GM10847 (cell line): ENCODE data around the gene SMOC1.

ENCODE experiments used
- POLR2A ChIP-seq: IDR thresholded peaks from 2 replicates; pipeline ENCODE4 v1.6.1; 2011; ENCODE audit not compliant: insufficient read length; ENCODE audit errors: extremely low read depth

Gene SMOC1

GRCh38 chr14:69910871-69911270 is 31.7 kb downstream of the SMOC1 start:
- no peak for TF ChIP-seq POLR2A

DNA sequence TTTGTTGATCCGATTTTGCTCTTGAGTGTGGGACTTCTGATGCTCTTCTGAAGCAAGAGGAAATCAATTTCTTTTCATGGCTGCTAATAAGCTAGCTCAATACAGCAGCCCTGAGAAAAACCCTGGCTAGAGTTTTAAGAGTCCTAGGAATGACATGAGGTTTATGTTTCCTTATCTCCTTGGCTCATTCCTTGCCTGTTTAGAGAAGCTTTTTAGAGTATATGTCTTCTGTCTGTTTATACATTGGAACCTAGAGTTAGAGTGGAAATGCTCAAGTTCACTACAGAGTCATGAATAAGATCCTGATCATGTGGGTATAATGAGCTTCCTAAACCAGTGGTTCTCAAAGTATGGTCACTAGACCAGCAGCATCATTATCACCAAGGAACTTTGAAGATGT is 34.5 kb downstream of the SMOC1 start:
- TF ChIP-seq POLR2A, result no peak

DNA sequence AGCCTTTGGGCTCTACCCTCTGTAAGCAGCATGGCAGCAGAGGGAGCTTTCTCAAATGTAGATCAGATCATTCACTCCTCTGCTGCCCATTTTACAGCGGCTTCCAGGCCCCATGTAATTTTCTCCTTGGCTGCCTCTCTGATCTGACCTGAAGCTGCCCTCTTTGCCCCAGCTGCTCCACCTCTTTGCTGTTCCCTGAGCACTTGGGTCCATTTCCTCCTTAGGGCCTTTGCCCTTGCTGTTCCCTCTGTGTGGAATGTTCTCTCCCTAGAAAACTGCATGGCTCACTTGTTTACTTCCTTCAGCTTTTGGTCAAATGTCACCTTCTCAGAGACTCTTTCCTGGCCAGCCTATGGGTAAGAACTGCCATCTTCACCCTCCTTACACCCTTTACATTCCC is 37.2 kb downstream of the SMOC1 start:
- TF ChIP-seq POLR2A, result no peak

DNA sequence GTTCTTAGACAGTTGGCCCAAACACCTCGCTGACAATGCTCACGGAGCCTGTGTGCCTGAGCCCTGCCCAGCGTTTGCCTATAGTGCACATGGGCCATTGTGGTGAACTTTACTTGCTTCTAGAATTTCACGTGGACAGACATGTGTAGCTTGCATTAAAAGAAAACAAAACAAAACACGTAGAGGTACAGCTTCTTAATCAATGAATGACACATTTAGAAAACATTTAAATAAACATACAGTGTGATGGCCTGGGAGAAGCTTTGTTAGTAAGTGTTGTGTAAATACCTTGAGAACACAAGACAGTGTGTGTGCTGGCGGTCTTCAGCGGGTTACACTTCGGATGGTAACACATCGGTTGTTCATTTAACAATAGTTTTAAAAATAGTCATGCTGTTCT is 38.1 kb downstream of the SMOC1 start:
- TF ChIP-seq POLR2A, result no peak

DNA sequence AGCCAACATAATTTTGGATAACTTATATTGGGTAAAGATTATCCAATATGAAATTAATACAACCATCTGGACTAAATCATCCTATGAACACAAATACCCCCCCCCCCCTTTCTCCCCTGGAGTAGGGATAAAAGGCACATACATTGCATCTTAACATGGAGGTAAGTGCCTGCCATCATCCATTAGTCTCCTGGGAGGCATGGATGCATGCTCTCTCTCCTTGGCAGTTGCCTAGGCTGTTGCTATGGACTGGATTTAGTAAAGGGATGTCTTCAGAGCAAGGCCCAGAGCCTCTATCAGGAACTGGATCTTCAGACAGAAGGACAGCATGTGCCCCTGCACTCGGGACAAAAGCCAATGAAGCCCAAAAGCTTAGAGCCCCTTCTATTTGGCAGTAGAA is 40.6 kb downstream of the SMOC1 start:
- TF ChIP-seq POLR2A, result no peak

DNA sequence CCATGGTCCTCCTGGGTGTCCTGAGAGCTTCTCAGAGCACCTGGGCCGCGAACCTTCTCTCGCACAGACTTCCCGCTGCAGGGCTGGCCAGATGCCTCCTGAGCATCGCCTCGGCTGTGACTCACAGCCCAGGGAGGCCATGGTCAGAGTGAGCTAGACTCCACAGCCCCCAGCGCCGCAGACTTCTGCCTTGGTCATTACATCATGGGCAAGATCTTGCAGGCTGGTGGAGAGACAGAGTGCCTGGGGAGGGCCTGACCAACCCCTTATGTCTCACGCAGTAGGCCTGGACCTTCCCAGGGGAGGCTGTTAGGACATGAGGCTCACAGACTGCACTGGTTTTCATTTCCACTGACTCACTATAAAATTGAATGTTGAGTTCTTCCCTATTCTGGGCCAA is 41.8 kb downstream of the SMOC1 start:
- TF ChIP-seq POLR2A, result no peak

DNA sequence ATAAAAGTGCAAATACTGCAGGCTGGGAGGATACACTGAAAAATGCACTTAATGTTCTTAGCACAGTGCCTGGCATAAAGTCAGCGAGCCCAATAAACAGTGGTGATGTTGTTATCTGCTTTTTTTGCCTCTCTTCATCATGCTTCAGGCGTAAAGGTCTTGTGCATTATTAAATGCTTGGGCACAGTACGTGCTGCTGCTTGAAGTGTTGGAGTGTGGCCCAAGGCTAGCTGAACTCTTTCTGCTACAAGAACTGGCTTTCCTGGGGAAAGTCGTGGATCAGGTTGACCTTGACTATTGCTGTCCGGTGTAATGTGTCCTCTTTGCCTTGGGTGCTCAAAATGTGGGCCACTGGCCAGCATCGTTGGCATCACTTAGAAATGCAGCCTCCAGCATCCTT is 43.0 kb downstream of the SMOC1 start:
- no peak for TF ChIP-seq POLR2A

DNA sequence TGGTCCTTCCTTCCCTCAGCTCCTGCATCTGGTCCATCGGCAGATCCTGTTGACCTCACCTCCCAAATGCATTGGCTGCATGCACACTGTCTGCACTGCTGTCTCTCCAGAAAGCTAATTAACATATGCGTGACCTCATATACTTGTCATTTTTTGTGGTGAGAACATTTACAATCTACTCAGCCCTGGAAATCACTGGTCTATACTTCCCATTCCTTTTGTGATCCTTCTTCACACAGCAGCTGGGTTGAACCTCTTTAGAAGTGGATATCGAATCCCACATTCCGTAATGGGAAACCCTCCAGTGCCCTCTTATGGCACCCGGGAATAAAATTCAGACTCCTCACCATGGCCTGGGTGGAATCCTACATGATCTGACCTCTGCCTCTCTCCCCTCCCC is 45.0 kb downstream of the SMOC1 start:
- no peak for TF ChIP-seq POLR2A

GRCh38 chr14:69928111-69928523 is 48.9 kb downstream of the SMOC1 start:
- TF ChIP-seq POLR2A, result no peak

- TF ChIP-seq POLR2A, result no peak
Observed at GRCh38 chr14:69930780-69931379, 51.7 kb downstream of the SMOC1 start.

GRCh38 chr14:69931960-69932359 is 52.7 kb downstream of the SMOC1 start:
- no peak for TF ChIP-seq POLR2A

DNA sequence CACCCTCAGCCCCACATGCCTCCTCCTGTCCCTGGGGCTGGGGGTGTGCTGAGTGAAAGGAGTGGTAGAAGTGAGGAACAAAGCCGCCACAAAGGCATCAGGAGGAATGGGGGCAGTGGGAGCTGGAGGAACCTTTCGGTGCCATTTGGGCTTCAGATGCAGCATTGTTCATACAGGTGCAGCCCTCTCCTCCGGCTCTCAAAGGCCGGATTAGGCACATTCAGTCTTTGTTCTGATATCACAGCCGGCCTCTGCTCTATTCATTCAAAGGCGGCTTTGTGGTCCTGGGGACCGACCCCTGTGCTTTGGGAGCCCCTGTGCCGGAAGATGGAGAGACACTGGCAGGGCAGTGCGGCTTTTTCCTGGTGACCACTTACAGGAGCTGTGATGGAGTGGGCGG is 53.2 kb downstream of the SMOC1 start:
- no peak for TF ChIP-seq POLR2A

DNA sequence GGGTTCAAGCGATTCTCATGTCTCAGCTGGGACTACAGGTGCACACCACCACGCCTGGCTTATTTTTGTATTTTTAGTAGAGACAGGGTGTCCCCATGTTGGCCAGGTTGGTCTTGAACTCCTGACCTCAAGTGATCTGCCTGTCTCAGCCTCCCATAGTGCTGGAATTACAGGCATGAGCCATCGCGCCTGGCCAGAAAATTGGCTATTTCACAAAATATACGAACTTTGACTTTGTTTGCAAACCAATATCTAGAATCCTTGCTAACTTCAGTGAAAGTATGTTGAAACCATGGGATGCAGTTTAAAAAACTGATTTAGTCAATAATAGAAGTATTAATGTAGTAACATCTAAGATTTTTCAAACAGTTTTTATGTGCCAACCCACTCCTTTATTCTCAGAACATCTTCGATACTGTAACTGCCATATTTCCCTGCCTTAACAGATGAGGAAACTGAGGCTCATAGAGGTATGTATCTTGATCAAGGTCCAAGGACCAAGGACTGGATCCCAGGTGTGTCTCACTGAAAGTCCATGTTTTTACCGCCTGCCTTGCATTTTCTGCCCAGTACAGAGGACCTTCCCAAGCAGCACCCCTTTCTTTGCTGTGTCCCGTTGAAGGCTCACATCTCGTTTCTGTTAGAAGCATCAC is 54.5 kb downstream of the SMOC1 start:
- no peak for TF ChIP-seq POLR2A

DNA sequence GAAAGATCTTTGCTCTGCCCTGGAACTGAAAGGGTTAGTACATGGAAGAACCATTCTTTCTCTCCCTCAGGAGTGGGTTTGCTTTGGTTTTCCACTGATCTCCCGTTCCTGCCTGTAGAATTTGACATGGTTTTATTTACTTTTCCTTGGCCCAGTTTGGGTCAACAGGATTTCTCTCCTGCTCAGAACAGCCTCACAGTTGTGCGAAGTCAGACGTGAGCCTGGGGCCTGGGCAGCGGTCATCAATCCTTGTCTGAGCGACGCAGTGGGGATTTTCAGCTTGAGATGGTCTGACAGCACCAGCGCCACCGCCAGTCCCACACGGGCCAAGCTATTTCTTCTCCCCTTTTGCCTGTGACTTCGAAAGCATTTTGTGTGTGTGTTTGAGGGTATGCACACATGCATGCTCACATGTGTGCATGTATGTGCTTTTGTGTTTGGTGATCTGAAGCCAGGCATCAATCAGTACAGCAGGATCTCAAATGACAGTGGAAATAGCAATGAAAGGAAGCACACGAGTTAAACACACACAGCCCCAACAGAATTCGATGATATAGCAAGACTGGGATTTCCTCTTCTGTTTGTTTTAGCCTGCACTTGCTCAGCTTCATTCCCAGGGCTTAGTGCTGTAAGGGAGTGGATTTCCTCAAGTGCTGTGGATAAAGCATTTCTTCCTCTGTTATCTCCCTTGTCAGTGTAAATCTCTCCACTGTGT is 58.3 kb downstream of the SMOC1 start:
- TF ChIP-seq POLR2A, result no peak

GRCh38 chr14:69938751-69939150 is 59.5 kb downstream of the SMOC1 start:
- no peak for TF ChIP-seq POLR2A
